Fibroblast of lung (primary cell): ENCODE data around the gene LFNG.

Experiments used
- CTCF ChIP-seq, 2 donors: IDR thresholded peaks in 1 of 2; conservative IDR thresholded peaks in 1 of 2; 1 replicate in 1 of 2; 2 replicates in 1 of 2; pipeline ENCODE4 v1.5.1; 2011 to 2012; ENCODE audit warnings: low read length in 2 of 2, control low read depth in 1 of 2, inconsistent platforms in 1 of 2, low read depth in 1 of 2, mild to moderate bottlenecking in 1 of 2
- EZH2 ChIP-seq: IDR thresholded peaks from 2 replicates; pipeline ENCODE4 v1.5.1; 2012; ENCODE audit warnings: low read length, control low read depth, mild to moderate bottlenecking; ENCODE audit errors: missing control alignments

GRCh38 chr7:2474224-2474623 is 45.4 kb upstream of the LFNG start:
- TF ChIP-seq CTCF (conservative IDR thresholded peaks at IDR 0.05 in 1 of 2, IDR thresholded peaks at IDR 0.05 in 1 of 2; ENCODE audit: low read depth in 1 of 2, low read length in 2 of 2), result no peak
- no peak for TF ChIP-seq EZH2
